Suprapubic skin (tissue), 3 donors: ENCODE data around the gene NUP107.

Experiments
- EP300 ChIP-seq: sonication (generic); formaldehyde crosslinking; IDR thresholded peaks from one replicate; pipeline ENCODE4 v1.6.1; 2017; ENCODE audit warnings: antibody characterized with exemption
- TF ChIP-seq, protein P1 (sequence below), 2 donors: fragments of 200-600 bp in 1 of 2; fragments of 450-650 bp in 1 of 2; sonication (generic) in 1 of 2; IDR thresholded peaks; one replicate each; pipeline ENCODE4 v1.5.1; 2016 to 2019; ENCODE audit warnings: antibody characterized with exemption in 2 of 2, mild to moderate bottlenecking in 1 of 2, moderate library complexity in 1 of 2

DNA sequence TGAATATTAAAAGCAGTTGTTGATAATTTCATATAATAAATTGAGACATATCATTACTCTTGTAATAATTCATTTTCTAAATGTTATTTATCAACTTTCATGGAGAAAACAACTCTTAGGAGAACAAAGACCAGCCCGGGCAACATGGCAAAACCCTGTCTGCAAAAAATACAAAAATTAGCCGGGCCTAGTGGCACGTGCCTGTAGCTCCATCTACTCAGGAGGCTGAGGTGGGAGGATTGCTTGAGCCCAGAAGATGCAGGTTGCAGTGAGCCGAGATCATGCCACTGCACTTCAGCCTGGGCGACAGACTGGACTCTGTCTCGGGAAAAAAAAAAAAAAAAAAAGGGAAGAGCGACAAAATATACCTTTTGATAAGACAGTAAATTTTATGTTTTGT is 80.4 kb downstream of the NUP107 start:
- TF ChIP-seq, protein P1, sequence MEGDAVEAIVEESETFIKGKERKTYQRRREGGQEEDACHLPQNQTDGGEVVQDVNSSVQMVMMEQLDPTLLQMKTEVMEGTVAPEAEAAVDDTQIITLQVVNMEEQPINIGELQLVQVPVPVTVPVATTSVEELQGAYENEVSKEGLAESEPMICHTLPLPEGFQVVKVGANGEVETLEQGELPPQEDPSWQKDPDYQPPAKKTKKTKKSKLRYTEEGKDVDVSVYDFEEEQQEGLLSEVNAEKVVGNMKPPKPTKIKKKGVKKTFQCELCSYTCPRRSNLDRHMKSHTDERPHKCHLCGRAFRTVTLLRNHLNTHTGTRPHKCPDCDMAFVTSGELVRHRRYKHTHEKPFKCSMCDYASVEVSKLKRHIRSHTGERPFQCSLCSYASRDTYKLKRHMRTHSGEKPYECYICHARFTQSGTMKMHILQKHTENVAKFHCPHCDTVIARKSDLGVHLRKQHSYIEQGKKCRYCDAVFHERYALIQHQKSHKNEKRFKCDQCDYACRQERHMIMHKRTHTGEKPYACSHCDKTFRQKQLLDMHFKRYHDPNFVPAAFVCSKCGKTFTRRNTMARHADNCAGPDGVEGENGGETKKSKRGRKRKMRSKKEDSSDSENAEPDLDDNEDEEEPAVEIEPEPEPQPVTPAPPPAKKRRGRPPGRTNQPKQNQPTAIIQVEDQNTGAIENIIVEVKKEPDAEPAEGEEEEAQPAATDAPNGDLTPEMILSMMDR (IDR thresholded peaks at IDR 0.05), result no peak
- TF ChIP-seq EP300, result no peak
